ENCODE results near the gene HTRA3.

Gene HTRA3

GRCh38 chr4:8261851-8262535, 7.6 kb upstream of the HTRA3 start:
- no peak overlapping the region for H3K4me3 ChIP-seq (ENCODE audit: low read depth, low read length)
- DNase-seq (ENCODE audit: low read depth, low spot score), result no peak
- CTCF ChIA-PET, result no interaction called here
- POLR2A ChIA-PET, result interaction anchor here (0.6 kb wide), 1 partner anchor 12 kb away, joined by 3 read pairs; no protein-coding TSS in a partner anchor
- no peak for TF ChIP-seq CTCF (IDR thresholded peaks at IDR 0.05; ENCODE audit: insufficient read depth, low read length, missing control alignments)

- ChIA-PET POLR2A (no interaction called here), CTCF (no interaction called here)
- no peak overlapping the region for H3K4me3 ChIP-seq (ENCODE audit: low read depth, low read length)
- no peak for DNase-seq (ENCODE audit: low read depth, low spot score)
- TF ChIP-seq CTCF (IDR thresholded peaks at IDR 0.05; ENCODE audit: insufficient read depth, low read length, missing control alignments), result no peak
These were observed 6.8 kb upstream of the HTRA3 start for GRCh38 chr4:8262637-8263322.

- CTCF ChIA-PET, result no interaction called here
These were observed 6.2 kb upstream of the HTRA3 start for GRCh38 chr4:8263397-8263796.

GRCh38 chr4:8264106-8264505, 5.4 kb upstream of the HTRA3 start:
- TF ChIP-seq CTCF (IDR thresholded peaks at IDR 0.05; ENCODE audit: insufficient read depth, low read length, missing control alignments), result no peak
- ChIA-PET CTCF (no interaction called here), POLR2A (no interaction called here)
- DNase-seq (ENCODE audit: low read depth, low spot score), result no peak
- no peak overlapping the region for H3K4me3 ChIP-seq (ENCODE audit: low read depth, low read length)

More at GRCh38 chr4:8263397-8263796, 6.2 kb upstream of the HTRA3 start:
- H3K4me3 ChIP-seq (ENCODE audit: low read depth, low read length), result no peak overlapping the region
- POLR2A ChIA-PET, result no interaction called here
- DNase-seq (ENCODE audit: low read depth, low spot score), result no peak
- no peak for TF ChIP-seq CTCF (IDR thresholded peaks at IDR 0.05; ENCODE audit: insufficient read depth, low read length, missing control alignments)

- H3K4me3 ChIP-seq (ENCODE audit: low read depth, low read length), result no peak overlapping the region
- CTCF ChIA-PET, result interaction anchor here (1.0 to 13.7 kb wide), 3 partner anchors 127 to 144 kb away, joined by 3 to 117 read pairs (median 5); no protein-coding TSS in a partner anchor
- TF ChIP-seq CTCF (IDR thresholded peaks at IDR 0.05; ENCODE audit: insufficient read depth, low read length, missing control alignments), result no peak
- POLR2A ChIA-PET, result no interaction called here
- no peak for DNase-seq (ENCODE audit: low read depth, low spot score)
These were observed 4.2 kb upstream of the HTRA3 start for GRCh38 chr4:8265171-8265929.

- POLR2A ChIA-PET, result no interaction called here
These were observed 3.5 kb upstream of the HTRA3 start for GRCh38 chr4:8266088-8266487.

More at GRCh38 chr4:8266088-8266487, 3.5 kb upstream of the HTRA3 start:
- DNase-seq (ENCODE audit: low read depth, low spot score), result no peak
- no peak for TF ChIP-seq CTCF (IDR thresholded peaks at IDR 0.05; ENCODE audit: insufficient read depth, low read length, missing control alignments)
- CTCF ChIA-PET, result interaction anchor here (1.5 to 13.7 kb wide), 3 partner anchors 24 to 143 kb away, joined by 5 to 117 read pairs (median 5); no protein-coding TSS in a partner anchor
- no peak overlapping the region for H3K4me3 ChIP-seq (ENCODE audit: low read depth, low read length)

Data from AG04449 (cell line).